Anterior cingulate cortex (tissue), 58 donors: ENCODE results near the gene SLIT3.

Experiments used
- DNase-seq, 58 donors: peaks; one replicate each; lab custom pipeline; 2025; lab: John Stamatoyannopoulos, UW

SLIT3 gene

DNA sequence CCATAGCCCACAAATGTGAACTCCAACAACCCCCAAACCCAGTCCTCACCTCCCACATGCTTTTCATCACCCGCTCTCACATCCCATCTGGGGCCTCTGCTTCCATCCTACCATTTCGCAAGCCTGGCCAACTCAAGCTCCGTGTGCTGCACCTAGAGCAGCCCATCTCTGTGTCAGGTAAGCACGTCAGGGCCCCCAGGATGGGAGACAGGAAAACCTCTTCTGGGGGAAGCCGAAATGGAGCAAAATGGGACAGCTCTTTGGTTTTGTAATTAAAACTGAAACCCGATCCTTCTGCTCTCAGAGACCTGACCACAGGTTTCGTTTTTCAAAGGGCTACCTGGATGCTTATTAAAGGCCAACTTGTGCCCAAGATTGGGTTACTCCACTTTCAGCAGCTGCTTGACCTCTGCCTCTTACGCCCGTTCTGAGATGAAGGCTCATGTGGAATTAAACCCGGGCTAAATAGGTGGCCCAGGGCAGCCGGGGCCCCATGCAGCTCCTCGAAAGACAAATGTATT lies 287.7 kb downstream of the SLIT3 start:
- peak in 1 of 58 donors; percentile 11 for DNase-seq

- DNase-seq = no peak
Observed at GRCh38 chr5:169012450-169012849, 288.5 kb downstream of the SLIT3 start.

- no peak for DNase-seq
Observed at GRCh38 chr5:169011451-169011850, 289.5 kb downstream of the SLIT3 start.

- DNase-seq = no peak
Observed at GRCh38 chr5:169011009-169011408, 289.9 kb downstream of the SLIT3 start.

- no peak for DNase-seq
Observed at GRCh38 chr5:169009123-169009522, 291.8 kb downstream of the SLIT3 start.

DNA sequence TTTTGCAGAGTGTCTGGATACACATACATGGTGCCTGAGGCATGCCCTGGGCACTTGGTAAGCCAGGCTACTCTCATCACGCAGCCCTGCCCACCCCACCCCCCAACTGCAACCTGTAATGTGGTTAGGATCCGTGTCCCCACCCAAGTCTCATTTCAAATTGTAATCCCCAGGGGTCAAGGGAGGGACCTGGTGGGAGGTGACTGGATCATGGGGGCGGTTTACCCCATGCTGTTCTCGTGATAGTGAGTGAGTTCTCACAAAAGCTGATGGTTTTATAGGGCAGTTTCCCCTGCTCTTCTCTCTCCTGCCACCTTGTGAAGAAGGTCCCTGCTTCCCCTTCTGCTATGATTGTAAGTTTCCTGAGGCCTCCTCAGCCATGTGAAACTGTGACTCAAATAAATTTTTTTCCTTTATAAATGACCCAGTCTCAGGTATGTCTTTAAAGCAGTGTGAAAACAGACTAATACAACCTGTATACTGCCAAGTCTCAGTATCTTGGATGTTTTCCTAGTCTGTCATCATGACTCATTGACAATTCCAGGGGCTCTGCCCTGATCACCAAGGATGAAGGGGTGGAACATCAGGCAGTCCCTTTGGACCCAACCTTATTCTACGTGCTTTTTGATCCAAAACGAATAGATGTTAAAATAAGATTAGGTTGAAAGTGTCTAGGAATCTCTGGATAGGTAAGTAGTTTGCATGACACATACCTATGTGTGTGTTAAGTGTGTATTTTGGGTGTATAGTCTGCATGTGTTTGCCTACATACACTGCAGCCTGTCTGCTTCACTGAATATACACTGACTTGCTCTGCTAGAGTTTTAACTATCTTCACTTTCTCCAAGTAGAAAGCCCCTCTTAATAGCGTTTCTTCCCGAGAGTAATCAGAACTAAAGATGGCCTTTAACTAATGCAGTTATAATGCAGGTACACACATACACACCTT lies 293.8 kb downstream of the SLIT3 start:
- no peak for DNase-seq

DNA sequence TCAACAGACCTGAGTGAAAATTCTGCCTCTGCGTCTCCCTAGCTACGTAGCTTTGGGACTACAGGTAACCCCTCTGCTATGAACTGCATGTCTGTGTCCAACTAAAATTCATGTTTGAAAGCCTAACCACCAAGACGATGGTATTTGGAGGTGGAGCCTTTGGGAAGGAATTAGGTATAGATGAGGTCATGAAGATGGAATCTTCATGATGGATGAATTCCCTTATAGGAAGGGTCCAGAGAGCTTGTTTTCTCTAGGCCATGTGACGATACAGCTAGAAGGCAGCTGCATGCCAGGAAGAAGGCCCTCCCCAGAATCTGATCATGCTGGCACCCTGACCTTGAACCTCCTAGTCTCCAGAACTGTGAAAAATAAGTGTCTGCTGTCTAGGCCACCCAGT lies 296.4 kb downstream of the SLIT3 start:
- no peak for DNase-seq

DNA sequence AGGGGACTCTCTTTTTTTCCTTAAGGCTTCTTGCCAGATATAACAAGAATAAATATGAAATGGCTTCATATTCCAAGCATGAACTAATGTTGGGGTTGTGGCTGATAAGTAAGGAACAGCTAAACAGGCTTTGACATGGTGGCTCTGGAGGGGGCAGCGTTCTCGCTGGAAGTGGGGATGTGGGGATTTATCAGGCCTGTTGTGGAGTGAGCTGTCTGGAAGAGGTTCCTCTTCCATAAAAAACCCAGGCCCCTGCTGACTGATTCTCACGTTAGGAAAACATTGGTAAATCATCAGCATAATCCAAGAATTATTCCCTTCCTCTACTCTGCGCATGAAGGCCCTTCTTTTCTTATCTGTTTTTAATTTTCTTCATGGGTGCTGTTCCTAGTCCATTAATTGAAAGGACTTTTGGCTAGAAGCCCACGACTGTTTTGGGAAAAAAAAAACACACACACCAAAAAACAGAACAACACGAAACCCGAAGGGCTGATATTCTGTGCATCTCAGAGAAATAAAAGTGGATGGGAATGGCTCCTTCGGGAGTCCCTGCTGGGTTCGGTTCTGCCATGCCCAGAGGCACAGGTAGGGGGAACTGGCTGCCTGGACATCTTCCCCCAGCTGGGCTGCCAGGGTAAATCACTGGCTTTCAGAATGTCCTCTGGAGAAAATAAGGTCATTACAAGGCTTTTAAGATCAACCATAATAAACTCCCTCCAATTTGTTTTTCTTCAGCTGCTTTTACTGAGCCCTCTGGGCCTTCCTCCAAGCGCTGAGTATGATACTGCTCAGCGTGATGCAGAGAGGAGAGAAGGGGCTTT lies 297.0 kb downstream of the SLIT3 start:
- DNase-seq = peak in 10 of 58 donors; percentile 7 to 25 (median 18)

GRCh38 chr5:169002953-169003555 lies 297.9 kb downstream of the SLIT3 start:
- DNase-seq = no peak

GRCh38 chr5:169001394-169001793 lies 299.5 kb downstream of the SLIT3 start:
- no peak for DNase-seq

GRCh38 chr5:168995024-168995423 lies 305.9 kb downstream of the SLIT3 start:
- DNase-seq = peak in 11 of 58 donors; percentile 6 to 76 (median 23)

DNA sequence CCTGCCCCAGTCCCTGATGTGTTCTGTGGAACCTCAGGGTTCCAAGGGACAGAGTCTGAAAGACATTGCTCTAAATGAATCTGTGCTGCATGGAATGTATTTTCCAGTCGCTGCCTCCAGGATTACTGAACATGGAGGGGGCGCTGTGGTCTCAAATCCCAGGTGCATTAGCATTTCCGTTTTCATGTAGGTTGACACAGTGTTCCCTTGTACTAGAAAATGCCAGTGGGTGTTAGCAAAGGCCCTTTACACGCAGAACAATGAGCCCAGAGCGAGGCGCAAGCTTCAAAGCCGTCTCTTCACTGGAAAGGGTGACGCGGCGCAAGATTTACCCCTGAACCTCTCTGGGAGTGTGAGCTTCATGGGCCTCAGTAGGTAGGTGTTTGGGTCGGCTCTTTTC lies 308.3 kb downstream of the SLIT3 start:
- DNase-seq = peak in 15 of 58 donors; percentile 5 to 64 (median 16)

- no peak for DNase-seq
Observed at GRCh38 chr5:168992016-168992415, 308.9 kb downstream of the SLIT3 start.

DNA sequence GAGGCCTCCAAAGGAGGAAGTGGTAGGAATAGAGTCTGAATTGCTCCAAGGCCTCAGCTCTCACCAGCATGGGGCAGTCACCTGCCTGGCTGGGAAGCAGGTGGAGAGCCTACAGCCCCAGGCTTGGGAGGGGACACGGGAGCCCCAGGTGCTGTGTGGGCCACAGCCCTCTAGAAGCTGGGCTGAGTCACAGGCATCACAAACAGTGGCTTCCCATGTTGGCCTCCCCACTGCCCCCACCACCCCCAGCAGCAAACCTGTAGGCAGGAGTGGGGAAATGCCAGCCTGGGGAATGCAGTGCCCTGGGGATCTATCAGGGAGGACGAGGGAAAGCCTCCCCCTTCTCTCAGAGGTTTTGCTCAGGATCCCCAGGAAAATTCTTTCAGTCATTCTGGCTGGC lies 309.6 kb downstream of the SLIT3 start:
- DNase-seq = no peak

- DNase-seq = no peak
Observed at GRCh38 chr5:168990679-168991078, 310.3 kb downstream of the SLIT3 start.

GRCh38 chr5:168989731-168990505 lies 311.0 kb downstream of the SLIT3 start:
- no peak for DNase-seq

DNA sequence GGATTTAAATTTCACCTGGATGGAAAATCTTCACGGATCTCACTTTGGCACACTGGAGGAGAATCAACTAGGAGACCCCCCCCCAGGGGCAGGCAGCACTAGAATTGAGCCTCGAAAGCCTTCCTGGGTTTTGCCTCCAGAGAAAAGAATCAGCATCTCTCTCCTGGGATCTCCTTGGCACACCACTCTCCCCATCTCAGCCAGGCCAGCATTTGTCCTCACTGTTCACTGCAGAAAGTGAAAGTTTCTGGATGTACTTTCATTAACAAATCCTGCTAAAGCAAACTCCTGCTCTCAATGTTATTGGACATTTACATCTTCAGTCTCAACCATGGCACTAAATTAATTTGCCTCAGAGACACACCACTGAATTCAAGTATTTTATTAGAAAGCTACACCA lies 312.2 kb downstream of the SLIT3 start:
- DNase-seq = no peak

DNA sequence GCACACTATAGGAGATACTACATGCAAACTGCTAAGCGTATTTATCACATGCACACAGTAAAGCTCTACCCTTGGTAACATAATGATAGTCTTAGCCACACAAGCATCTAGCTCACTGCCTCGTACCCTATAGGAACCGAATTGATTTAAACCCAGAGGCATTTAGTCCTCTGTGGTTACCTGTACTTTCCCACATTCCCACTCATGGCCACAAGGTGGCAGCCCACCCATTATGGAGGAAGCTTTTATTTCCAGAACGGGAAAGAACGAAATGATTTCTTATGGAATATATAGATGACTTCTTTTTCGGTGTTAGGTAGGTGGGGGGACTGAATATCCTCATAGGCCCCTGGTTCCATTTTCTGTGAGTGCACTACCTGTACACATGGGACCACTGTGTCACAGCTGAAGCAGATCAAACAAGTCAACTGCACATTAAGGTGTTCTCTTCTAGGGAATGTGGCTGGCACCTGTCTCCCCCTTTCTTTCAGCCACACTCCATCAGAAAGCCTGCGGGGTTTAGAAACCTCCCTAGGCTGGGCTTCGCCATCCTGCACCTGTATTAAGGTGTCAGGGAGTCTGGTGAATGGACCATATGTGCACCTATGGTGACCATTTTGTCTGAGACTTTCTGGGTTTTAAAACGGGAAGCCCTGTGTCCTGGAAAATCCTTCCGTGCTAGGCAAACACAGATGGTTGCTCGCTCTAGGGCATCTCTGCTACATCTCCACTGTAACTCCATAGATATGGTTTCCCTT lies 313.2 kb downstream of the SLIT3 start:
- DNase-seq = peak in 51 of 58 donors; percentile 7 to 82 (median 44)

GRCh38 chr5:168985454-168985853 lies 315.5 kb downstream of the SLIT3 start:
- no peak for DNase-seq
